ENCODE results near the gene PARP8. TPM values are rescaled to one million over a fixed set of nuclear protein-coding genes. Genes with fewer than 3 reads are reported as not detected.

Gene PARP8
- total and polyA plus RNA-seq, 9 of the 15 experiments (the other 6 are each of a cell fraction or from before 2014, with no cell fraction given), result 0.03 to 0.31 TPM; not detected in 7

- H3K27me3 ChIP-seq (ENCODE audit: control insufficient read depth in 2 of 2, insufficient read depth in 2 of 2, low read length in 2 of 2), result no peaks in the 10 kb centered on the region
- H2AFZ ChIP-seq (ENCODE audit: low read depth, low read length), result no peak overlapping the region
- no peak overlapping the region for H3K4me2 ChIP-seq (ENCODE audit: insufficient read depth, low read length)
- no peak overlapping the region for H3K4me3 ChIP-seq
- CTCF ChIA-PET (ENCODE audit: low intra/inter-chr PET ratio), result no interaction called here
- no TSS peak for BruUV-seq (replicated peaks)
- no peaks in the 10 kb centered on the region for H3K4me1 ChIP-seq (replicated peaks in 1 of 2; ENCODE audit: control insufficient read depth in 2 of 2, insufficient read depth in 2 of 2, low read length in 2 of 2)
- DNase-seq (ENCODE audit: extremely low read depth in 1 of 4, low spot score in 3 of 4) (no peak), ATAC-seq (no peak), FAIRE-seq (no peak)
- H3K9ac ChIP-seq (ENCODE audit: insufficient read depth in 1 of 2, low read depth in 2 of 2, low read length in 2 of 2), result no peak overlapping the region
- no peaks in the 10 kb centered on the region for H3K9me1 ChIP-seq (ENCODE audit: control insufficient read depth, insufficient read depth, low read length)
- POLR2A ChIA-PET, result no interaction called here
- no peaks in the 10 kb centered on the region for H3K9me3 ChIP-seq (replicated peaks; ENCODE audit: control insufficient read depth, insufficient read depth, low read depth, low read length)
- TF ChIP-seq MAFF (IDR thresholded peaks at IDR 0.05; ENCODE audit: low read length), result no peak
- no peak for TF ChIP-seq BCLAF1 (IDR thresholded peaks at IDR 0.05; ENCODE audit: borderline replicate concordance in 1 of 2, control insufficient read depth in 1 of 2, low read depth in 2 of 2, low read length in 1 of 2)
- no peak for TF ChIP-seq ZNF134 (CRISPR knock-in tag; conservative IDR thresholded peaks at IDR 0.05)
- TF ChIP-seq KAT2B (IDR thresholded peaks at IDR 0.05; ENCODE audit: low read depth, low read length), result no peak
- TF ChIP-seq ZNF589 (CRISPR knock-in tag; IDR thresholded peaks at IDR 0.05; ENCODE audit: low read depth), result no peak
- no peak for TF ChIP-seq EWSR1 (IDR thresholded peaks at IDR 0.05; ENCODE audit: borderline replicate concordance, low read depth, partially characterized antibody)
- no peak for TF ChIP-seq ZHX1 (conservative IDR thresholded peaks at IDR 0.05; ENCODE audit: low read length)
- no peak for TF ChIP-seq TARDBP (IDR thresholded peaks at IDR 0.05)
- no peak for TF ChIP-seq GTF2A2 (tag; IDR thresholded peaks at IDR 0.05)
- no peak for TF ChIP-seq TFAM (CRISPR knock-in tag; conservative IDR thresholded peaks at IDR 0.05)
- no peak for TF ChIP-seq ZNF699 (CRISPR knock-in tag; IDR thresholded peaks at IDR 0.05; ENCODE audit: insufficient replicate concordance)
- no peaks in the 10 kb centered on the region for H4K20me1 ChIP-seq (replicated peaks; ENCODE audit: control insufficient read depth, insufficient read depth, low read length)
- H3K27ac ChIP-seq (ENCODE audit: extremely low read depth, low read depth, low read length), result no peak overlapping the region
- 2% methylated on average over 3 of the region's 3 CpGs for WGBS (ENCODE audit: insufficient coverage, low coverage, missing lambda C conversion rate)
- H3K79me2 ChIP-seq (ENCODE audit: control insufficient read depth, insufficient read depth, low read length), result no peaks in the 10 kb centered on the region
- intact Hi-C loops (cut with micrococcal nuclease) (no loop called here), in situ Hi-C loops (cut with MboI) (no loop called here)
- no peaks in the 10 kb centered on the region for H3K36me3 ChIP-seq (ENCODE audit: control insufficient read depth, insufficient read depth, low read length)
These were observed 156.3 kb downstream of the PARP8 start for GRCh38 chr5:50822761-50823160.
